GM12865 (cell line): Measurements from ENCODE around the gene CERS2.
A peak's percentile ranks its signal among the peaks of the same experiment; 100 is the strongest.
"Not testable (repeated sequence)": the region's sequence is repeated elsewhere in the genome, so short reads cannot be mapped to it uniquely, and the experiment has no call there.

Experiments
- DNase-seq: peaks from one replicate; pipeline ENCODE4 v3.0.0; 2010; ENCODE audit warnings: low read depth
- H3K4me3 ChIP-seq: 2 replicates; pipeline ENCODE4 v1.5.1; 2011; ENCODE audit warnings: mild to moderate bottlenecking, low read depth, low read length, control low read depth
- TF ChIP-seq, protein P1 (sequence below): IDR thresholded peaks from 2 replicates; pipeline ENCODE4 v1.5.1; 2011; ENCODE audit warnings: low read length, control low read depth, low read depth, inconsistent platforms; ENCODE audit not compliant: insufficient read depth; ENCODE audit errors: missing control alignments

CERS2 gene

DNA sequence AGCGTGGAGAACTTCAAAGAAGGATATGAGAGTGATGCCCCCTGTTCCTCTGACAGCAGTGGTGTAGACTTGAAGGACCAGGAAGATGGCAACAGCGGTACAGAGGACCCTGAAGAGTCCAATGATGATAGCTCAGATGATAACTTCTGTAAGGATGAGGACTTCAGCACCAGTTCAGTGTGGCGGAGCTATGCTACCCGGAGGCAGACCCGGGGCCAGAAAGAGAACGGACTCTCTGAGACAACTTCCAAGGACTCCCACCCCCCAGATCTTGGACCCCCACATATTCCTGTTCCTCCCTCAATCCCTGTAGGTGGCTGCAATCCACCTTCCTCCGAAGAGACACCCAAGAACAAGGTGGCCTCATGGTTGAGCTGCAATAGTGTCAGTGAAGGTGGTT, 14.0 kb downstream of the CERS2 start:
- TF ChIP-seq, protein P1, sequence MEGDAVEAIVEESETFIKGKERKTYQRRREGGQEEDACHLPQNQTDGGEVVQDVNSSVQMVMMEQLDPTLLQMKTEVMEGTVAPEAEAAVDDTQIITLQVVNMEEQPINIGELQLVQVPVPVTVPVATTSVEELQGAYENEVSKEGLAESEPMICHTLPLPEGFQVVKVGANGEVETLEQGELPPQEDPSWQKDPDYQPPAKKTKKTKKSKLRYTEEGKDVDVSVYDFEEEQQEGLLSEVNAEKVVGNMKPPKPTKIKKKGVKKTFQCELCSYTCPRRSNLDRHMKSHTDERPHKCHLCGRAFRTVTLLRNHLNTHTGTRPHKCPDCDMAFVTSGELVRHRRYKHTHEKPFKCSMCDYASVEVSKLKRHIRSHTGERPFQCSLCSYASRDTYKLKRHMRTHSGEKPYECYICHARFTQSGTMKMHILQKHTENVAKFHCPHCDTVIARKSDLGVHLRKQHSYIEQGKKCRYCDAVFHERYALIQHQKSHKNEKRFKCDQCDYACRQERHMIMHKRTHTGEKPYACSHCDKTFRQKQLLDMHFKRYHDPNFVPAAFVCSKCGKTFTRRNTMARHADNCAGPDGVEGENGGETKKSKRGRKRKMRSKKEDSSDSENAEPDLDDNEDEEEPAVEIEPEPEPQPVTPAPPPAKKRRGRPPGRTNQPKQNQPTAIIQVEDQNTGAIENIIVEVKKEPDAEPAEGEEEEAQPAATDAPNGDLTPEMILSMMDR: no peak
- DNase-seq: no peak
- H3K4me3 ChIP-seq: no peak overlapping the region

DNA sequence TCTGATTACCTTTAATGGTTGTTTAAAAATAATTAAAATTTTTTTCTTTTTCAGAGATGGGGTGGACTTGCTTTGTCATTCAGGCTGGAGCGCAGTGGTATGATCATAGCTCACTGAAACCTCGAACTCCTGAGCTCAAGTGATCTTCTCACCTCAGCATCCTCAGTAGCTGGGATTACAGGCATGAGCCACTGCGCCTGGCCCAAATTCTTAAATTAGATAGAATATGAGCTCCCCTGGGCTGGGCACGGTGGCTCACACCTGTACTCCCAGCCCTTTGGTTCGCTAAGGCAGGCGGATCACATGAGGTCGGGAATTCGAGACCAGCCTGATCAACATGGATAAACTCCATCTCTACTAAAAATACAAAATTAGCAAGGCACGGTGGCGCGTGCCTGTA, 17.0 kb downstream of the CERS2 start:
- H3K4me3 ChIP-seq: no peak overlapping the region
- no peak for DNase-seq
- TF ChIP-seq, protein P1: no peak

DNA sequence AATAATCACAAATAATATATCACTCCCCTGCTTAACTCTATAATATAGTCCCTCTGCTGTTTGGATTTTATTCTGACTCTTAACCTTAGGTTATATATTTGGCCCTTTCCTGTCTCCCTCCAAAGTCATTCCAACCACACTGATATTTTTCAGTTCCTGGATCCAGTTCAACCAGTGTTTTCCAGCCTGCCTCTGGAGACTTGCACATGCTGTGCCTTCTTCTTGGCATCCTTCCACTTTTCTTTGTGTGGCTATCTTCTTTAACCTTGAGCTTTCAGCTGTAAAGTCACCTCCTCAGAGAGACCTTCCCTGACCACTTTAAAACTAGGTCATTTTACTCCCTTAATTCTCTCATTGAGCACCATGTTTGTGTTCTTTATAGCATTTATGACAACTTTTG, 19.4 kb downstream of the CERS2 start:
- no peak overlapping the region for H3K4me3 ChIP-seq
- TF ChIP-seq, protein P1: no peak
- no peak for DNase-seq

DNA sequence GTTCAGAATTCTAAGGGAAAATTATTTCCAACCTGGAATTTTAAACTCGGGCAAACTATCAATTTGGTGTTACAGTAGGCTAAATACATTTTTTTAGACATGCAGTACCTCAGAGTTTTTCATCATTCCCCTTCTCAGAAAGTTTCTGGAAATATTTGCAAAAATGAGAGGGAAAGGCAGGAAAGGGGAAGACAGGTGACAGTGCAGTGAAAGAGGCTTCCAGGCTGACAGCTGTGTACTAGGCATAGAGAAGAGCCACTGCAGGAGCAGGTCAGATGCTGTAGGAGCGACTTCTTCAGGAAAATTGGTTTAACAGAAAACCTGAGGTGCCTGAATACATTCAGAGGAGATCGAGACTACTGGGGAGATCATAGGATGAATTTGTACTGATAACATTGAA, 19.9 kb downstream of the CERS2 start:
- H3K4me3 ChIP-seq: no peak overlapping the region
- TF ChIP-seq, protein P1: no peak
- DNase-seq: no peak

DNA sequence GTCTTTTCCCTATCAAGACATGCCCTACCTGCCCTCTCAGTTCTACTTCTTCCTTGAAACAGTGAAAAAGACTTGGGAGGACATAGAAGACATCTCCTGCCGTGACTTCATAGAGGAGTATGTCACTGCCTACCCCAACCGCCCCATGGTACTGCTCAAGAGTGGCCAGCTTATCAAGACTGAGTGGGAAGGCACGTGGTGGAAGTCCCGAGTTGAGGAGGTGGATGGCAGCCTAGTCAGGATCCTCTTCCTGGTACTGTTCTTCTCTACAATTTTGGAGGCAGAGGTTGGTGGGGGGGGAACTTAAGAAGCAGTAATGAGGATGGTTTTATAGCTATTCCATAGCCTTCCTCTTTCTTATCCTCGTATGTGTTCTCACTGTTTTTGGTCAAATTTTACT, 29.8 kb downstream of the CERS2 start:
- TF ChIP-seq, protein P1: no peak
- no peak overlapping the region for H3K4me3 ChIP-seq
- DNase-seq: no peak

DNA sequence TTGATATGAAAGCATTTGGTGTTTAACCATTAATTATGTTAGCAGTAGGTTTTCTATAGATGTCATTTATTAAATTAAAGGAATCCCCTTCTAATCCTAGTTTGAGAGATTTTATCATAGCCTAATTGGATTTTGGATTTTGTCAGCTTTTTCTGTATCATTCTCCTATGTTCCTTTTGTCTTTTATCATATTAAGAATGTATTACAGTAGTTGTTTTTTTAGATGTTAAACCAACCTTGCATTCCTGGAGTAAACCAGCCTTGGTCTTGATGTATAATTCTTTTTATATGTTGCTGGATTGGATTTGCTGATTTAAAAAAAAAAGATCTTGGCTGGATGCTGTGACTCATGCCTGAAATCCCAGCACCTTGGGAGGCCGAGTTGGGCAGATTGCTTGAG, 42.9 kb downstream of the CERS2 start:
- TF ChIP-seq, protein P1: no peak
- peak; percentile 28 for DNase-seq
- no peak overlapping the region for H3K4me3 ChIP-seq

DNA sequence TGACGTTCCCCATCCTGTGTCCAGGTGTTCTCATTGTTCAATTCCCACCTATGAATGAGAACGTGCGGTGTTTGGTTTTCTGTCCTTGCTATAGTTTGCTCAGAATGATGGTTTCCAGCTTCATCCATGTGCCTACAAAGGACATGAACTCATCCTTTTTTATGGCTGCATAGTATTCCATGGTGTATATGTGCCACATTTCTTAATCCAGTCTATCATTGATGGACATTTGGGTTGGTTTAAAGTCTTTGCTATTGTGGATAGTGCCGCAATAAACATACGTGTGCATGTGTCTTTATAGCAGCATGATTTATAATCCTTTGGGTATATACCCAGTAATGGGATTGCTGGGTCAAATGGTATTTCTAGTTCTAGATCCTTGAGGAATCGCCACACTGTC, 45.9 kb downstream of the CERS2 start:
- DNase-seq, H3K4me3 ChIP-seq: not testable (repeated sequence)

DNA sequence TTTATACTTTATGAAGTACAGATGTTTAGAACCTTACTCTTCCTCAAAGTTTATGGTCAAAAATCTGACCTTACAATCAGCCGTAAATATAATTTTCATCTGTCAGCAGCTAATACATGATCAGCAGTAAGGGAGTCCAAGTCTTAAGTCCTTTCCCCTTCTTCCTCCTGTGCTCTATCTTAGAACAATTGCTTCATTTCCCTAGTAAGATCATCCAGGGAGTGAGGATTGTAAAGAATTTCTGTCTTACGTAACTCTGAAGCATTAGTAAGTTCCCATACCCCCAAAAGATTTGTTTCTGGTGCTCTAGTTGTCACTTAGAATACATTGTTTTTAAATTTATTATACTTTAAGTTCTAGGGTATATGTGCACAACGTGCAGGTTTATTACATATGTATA, 46.3 kb downstream of the CERS2 start:
- no peak for DNase-seq
- H3K4me3 ChIP-seq: no peak overlapping the region
- TF ChIP-seq, protein P1: no peak
